ENCODE results near the gene POLR2I.

Gene POLR2I

DNA sequence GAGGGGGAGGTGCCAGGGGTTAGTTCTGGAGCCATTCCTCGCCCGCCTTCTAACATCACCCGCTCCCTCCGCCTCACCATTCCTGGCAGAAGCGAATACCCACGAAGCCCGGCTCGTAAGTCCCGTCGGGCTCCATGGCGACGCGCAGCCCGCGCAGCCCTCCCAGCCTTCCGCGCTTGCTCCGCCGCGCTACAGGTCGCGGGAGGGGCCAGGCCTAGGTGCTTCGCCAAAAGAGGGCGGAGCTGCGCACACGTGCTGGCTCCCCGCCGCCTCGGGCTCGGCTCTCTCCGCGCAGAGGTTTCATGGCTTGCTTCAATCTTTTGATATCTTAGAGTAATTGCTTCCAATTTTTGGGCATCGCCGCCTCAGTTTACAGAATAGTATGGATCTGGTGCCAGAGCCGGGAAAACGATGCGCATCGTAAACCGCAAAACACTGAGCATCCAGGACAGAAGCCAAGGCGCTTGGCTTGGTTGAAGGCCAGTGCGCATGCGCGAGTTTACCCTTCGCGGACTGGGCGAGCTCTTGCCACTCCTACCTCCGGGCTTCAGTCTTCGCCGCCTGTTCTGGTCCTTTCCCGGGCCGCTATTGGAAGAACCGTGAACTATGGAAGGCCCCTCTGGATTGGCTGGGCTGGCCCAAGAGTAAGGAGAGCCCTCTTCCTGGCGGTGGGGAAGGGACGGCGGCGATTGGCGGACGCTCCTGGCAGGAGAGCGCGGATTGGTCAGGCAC lies at the start of gene POLR2I:
Gene POLR2I, minus strand, starts transcription at position 155 of the 732 bp plus-strand sequence. Its CDS starts 19 bp downstream, at position 136.
- peak; percentile 90 to 100 (median 99) for DNase-seq

DNA sequence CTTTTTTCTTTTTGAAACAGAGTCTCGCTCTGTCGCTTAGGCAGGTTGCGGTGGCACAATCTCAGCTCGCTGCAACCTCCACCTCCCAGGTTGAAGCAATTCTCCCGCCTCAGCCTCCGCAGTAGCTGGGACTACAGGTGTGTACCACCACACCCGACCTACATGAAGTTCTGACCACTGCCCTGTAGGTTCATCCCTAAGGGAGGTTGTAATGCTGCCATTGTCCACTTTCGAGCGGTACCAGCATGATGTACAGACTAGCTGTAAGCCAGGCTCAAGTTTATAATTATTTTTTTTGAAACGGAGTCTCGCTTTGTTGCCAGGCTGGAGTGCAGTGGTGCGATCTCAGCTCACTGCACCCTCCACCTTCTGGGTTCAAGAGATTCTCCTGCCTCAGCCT lies 49.1 kb upstream of the POLR2I start:
- DNase-seq: no peak

DNA sequence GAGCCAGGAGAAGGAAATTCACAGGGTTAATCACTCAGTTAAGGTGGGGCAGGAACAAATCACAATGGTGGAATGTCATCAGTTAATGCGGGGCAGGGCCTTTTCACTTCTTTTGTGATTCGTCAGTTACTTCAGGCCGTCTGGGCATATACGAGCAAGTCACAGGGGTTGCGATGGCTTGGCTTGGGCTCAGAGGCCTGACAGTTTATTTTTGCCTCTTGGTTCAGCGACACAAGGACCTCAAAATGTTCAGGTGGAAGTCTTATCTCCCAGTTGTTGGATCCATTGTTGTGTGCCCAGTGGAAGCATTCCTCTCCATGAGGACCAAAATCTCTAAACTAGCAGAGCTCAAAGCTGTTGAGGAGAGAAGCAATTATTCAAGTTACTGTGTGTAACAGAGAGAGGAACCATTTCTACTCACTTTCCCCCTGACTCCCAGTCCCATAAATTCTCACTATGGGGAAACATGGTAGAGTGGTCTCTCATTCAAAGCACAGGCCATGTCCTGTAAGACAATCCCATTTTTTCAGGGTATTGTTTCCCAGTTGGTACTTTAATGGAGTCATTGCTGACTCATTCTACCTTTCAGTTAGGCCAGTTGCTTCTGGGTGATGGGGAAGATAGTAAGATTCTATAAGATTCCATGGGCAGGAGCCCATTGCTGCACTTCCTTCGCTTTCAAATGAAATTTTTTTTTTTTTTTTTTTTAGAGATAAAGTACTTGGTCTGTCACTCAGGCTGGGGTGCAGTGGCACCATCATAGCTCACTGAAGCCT lies 46.3 kb upstream of the POLR2I start:
- DNase-seq: no peak

- DNase-seq: no peak
Observed at GRCh38 chr19:36153126-36153525, 38.5 kb upstream of the POLR2I start.

DNA sequence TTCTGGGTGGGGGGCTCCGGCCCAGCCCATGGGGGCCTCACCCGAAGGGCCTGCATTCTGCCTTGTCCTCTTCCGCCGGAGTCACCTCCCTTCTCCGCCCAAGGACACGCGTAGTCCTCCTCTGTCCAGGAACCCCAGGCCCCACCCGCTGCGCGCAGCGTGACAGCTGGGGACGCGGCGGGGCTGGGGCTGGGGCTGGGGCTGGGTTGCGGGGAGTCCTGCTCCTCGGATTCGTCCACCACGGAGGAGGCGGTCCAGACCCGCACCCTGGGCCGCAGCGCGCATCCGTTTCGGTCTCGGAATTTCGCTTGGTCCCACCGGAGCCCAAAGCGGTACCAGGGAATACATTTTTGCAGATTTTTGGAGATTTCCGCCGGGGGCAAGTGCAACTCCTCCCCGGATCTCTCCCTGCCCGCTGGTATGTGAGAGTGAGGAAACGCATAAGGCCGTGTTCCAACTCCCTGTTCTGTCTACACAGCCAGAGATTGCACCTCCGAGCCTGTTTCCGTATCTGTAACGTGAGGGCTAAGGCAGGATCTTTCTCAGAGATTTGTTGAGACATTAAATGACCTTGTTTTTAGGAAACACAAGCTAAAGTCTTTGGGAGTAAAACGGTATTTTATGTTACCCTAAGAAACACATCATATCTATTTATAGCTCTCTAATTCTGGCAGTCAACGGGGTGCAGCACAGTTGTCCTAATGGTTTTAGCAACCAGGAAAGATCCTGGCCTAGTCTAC lies 37.8 kb upstream of the POLR2I start, which contains the start of gene COX7A1:
Gene COX7A1, minus strand, starts transcription at position 96 of the 740 bp plus-strand sequence. Its CDS starts 40 bp downstream, at position 56.
- peak in 11 of 51 donors; percentile 2 to 45 (median 22) for DNase-seq

DNA sequence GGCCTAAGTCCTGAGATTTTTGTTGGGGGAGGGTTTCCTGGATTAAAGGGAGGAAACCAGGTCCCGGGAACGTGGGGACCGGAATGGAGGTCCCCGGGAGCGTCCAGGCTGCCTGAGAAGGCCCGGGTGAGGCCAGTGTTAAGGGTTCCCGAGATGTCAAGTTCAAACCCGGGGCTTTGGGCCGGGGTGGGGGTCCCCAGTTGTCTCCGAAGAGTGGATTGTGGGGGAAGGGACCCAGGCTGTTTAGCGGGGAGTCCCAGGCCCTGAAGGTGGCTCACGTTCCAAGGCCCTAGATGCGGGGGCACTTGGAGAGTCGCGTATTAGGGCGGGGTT lies 37.3 kb upstream of the POLR2I start:
- no peak for DNase-seq

DNA sequence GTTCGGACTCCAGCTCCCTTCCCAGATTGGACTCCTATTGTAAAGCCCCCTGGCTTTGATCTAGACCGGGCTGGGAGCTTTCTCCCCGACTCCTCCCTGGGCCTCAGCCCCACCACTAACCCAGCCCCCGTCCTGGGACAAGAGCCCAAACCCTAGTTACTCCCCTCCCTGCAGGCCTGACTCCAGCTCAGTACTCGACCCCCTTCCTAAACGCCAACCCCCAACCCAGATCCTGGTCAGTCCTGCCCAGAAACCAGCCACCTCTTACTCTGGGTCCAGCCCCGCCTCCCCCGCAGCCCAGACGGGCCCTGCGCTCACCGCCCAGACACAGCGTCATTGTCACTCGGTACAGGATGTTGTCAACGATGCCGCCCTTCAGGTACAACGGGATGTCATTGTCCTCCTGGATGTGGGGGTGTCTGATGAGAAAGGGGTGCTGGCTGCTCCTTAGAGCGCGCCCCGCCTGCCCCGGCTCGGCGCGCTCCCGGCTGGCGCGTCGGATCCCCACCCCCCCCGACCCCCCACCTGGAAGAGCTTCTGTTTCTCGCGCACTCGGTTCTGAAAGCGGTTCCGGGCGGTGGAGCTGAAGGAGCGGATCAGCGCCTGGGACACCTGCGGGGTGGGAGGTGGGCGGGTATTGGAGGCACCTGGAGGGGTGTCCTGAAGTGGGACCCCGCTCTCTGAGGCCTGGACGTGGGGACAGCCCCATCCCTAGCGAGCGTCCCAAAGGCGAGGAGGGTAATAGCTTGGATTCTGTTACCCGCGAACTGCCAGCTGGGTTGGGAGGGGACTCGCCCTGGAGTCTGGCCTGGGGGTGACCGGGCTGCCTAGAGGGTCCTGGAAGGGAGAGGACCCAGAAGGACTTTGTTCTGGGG lies 36.7 kb upstream of the POLR2I start:
- DNase-seq: peak in 2 of 51 donors; percentile 13 to 26

GRCh38 chr19:36150586-36150985 lies 35.9 kb upstream of the POLR2I start:
- no peak for DNase-seq

DNA sequence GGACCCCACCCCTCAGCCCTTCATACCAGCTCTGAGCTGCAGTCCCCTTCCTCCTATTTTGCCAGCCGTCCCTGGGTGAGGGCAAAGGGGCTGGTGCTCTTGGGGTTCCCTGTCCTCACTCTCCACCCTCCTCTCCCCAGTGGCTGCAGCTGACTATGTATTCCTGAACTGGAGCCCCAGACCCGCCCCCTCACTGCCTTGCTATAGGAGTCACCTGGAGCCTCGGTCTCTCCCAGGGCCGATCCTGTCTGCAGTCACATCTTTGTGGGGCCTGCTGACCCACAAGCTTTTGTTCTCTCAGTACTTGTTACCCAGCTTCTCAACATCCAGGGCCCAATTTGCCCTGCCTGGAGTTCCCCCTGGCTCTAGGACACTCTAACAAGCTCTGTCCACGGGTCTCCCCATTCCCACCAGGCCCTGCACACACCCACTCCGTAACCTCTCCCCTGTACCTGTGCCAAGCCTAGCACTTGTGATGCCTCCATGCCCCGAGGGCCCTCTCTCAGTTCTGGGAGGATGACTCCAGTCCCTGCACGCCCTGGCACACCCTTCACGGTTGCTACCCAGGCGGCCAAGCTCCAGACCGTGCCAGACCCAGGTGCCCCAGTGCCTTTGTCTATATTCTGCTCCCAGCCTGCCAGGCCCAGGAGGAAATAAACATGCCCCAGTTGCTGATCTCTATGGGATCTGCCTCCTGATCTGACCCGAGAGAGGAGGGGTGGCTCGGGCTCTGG lies 35.2 kb upstream of the POLR2I start:
- no peak for DNase-seq

GRCh38 chr19:36144624-36145023 lies 29.9 kb upstream of the POLR2I start:
- DNase-seq: no peak

DNA sequence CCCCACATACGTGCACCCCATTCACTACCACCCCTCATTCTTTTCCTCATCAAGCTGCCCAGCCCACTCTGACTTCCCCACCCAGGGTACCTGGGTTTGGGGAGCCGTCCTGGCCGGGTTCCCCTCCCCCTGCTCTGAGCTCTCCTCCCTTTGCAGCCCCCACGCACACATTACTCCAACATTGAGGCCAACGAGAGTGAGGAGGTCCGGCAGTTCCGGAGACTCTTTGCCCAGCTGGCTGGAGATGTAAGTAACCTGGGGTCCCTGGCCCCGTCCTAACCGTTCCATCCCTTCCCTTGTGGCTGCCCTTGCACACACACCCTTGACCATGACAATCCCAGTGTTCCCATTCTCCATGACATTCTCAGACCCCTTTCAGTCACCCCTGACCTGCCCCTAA lies 27.8 kb upstream of the POLR2I start:
- no peak for DNase-seq

DNA sequence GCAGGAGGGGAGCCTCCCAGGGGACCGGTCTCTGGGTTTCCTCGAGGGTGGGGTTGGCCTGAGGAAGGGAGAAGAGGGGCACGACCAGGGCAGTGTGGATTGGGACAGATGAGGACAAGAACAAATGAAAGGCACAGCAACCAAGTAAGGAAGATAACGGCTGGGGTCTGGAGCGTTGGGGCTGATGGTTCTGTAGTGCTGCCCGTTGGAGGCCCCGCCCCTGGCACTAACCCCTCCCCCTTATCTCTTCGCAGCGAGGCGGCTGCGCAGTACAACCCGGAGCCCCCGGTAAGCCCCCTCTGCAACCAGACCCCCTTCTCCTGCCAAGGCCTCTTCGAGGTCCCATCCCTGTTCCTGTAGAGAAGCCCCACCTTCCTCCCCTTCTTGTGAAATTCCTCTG lies 27.4 kb upstream of the POLR2I start:
- no peak for DNase-seq

DNA sequence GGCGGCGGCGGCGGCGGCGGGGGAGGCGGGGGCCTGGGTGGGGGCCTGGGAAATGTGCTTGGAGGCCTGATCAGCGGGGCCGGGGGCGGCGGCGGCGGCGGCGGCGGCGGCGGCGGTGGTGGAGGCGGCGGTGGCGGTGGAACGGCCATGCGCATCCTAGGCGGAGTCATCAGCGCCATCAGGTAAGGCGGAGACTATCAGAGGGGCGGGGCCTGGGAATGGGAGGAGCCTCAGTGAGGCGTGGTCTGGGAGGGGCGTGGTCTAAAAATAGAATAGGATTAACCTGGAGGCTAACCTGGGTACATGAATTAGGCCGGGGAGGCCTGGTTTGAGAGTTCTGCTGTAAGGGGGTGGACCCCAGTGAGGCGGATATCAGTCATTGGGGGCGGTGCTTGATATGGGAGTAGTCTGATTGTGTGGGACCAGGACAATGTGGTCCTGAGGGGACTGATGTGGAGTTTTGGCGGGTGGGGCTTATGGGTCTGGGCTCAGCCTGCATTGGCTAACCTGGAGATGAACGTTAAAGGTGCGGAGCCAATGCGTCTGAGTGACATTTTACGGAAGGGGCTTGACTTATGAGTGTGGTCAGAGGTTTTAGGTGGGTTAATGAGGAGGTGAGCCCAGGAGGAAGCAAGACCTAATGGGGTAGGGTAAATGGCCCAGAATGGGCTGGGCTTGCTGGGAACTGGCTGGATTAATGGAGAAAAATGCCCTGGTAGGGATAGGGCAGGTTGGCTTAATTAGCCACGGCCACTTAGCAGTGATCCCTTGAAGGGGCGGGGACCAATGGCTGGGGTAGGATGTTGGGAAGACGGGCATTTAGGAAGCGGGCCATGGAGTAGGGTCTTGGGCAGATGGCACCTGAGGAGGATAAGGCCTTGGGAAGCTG lies 26.6 kb upstream of the POLR2I start:
- DNase-seq: peak in 46 of 51 donors; percentile 9 to 79 (median 52)

GRCh38 chr19:36140304-36141038 lies 25.8 kb upstream of the POLR2I start:
- peak in 18 of 51 donors; percentile 18 to 82 (median 50) for DNase-seq

- peak; percentile 56 to 99 (median 94) for DNase-seq
Observed at GRCh38 chr19:36139473-36140303, 25.0 kb upstream of the POLR2I start, which contains the start of gene CAPNS1. Gene CAPNS1 (plus strand): TSS chr19:36140066. CDS start chr19:36141012, 946 bp downstream.

GRCh38 chr19:36139120-36139472 lies 24.4 kb upstream of the POLR2I start:
- no peak for DNase-seq

- DNase-seq: peak in 5 of 51 donors; percentile 2 to 33 (median 29)
Observed at GRCh38 chr19:36136964-36137686, 22.4 kb upstream of the POLR2I start.

Measured in hypothalamus (tissue), 51 donors.